Fibroblast of lung (primary cell): ENCODE measurements around the gene FHL5.

Experiments
- EZH2 ChIP-seq: IDR thresholded peaks from 2 replicates; pipeline ENCODE4 v1.5.1; 2012; ENCODE audit warnings: low read length, control low read depth, mild to moderate bottlenecking; ENCODE audit errors: missing control alignments
- TF ChIP-seq, protein P1 (sequence below), 2 donors: IDR thresholded peaks in 1 of 2; conservative IDR thresholded peaks in 1 of 2; 1 replicate in 1 of 2; 2 replicates in 1 of 2; pipeline ENCODE4 v1.5.1; 2011 to 2012; ENCODE audit warnings: low read length in 2 of 2, control low read depth in 1 of 2, inconsistent platforms in 1 of 2, low read depth in 1 of 2, mild to moderate bottlenecking in 1 of 2

DNA sequence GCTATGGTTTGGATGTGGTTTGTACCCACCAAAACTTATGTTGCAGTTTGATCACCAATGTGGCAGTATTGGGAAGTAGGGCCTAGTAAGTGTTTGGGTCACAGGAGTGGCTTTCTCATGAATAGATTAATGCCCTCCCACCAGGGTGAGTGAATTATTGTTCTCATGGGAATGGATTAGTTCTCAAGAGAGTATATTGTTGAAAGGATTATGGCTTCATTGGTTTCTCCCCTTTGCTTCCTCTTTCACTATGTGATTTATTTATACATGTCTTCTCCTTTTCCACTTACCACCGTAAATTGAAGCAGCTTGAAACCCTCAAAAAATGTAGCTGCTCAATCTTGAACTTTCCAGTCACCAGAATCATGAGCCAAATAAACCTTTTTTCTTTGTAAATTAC lies 30.5 kb upstream of the FHL5 start:
- TF ChIP-seq, protein P1, sequence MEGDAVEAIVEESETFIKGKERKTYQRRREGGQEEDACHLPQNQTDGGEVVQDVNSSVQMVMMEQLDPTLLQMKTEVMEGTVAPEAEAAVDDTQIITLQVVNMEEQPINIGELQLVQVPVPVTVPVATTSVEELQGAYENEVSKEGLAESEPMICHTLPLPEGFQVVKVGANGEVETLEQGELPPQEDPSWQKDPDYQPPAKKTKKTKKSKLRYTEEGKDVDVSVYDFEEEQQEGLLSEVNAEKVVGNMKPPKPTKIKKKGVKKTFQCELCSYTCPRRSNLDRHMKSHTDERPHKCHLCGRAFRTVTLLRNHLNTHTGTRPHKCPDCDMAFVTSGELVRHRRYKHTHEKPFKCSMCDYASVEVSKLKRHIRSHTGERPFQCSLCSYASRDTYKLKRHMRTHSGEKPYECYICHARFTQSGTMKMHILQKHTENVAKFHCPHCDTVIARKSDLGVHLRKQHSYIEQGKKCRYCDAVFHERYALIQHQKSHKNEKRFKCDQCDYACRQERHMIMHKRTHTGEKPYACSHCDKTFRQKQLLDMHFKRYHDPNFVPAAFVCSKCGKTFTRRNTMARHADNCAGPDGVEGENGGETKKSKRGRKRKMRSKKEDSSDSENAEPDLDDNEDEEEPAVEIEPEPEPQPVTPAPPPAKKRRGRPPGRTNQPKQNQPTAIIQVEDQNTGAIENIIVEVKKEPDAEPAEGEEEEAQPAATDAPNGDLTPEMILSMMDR (conservative IDR thresholded peaks at IDR 0.05 in 1 of 2, IDR thresholded peaks at IDR 0.05 in 1 of 2; ENCODE audit: low read depth in 1 of 2, low read length in 2 of 2), result no peak
- no peak for TF ChIP-seq EZH2
